ENCODE measurements around the gene ROMO1. TPM values are rescaled to one million over a fixed set of nuclear protein-coding genes. Genes with fewer than 3 reads are reported as not detected.
"Not testable (repeated sequence)": the region's sequence is repeated elsewhere in the genome, so short reads cannot be mapped to it uniquely, and the experiment has no call there.

ROMO1 gene
- total and polyA plus RNA-seq, 2 experiments from 2014 or later: 285 to 634 TPM

GRCh38 chr20:35711588-35712209, 12.5 kb downstream of the ROMO1 start:
- Histone ChIP-seq H3K4me3 (no peak overlapping the region), H3K79me2 (peaks cover 93% of the 10 kb centered on the region), H3K9me2 (replicated peaks; ENCODE audit: insufficient read depth) (no peaks in the 10 kb centered on the region), H3K4me2 (no peak overlapping the region), H3K27me3 (no peaks in the 10 kb centered on the region), H4K20me1 (ENCODE audit: insufficient read depth, poor library complexity, severe bottlenecking) (peaks cover 99% of the 10 kb centered on the region), H3K36me3 (replicated peaks; ENCODE audit: insufficient read depth, low read depth) (peaks cover 3% of the 10 kb centered on the region), H3K27ac (no peak overlapping the region), H3K4me1 (ENCODE audit: insufficient read depth) (no peaks in the 10 kb centered on the region), H2AFZ (no peak overlapping the region), H3K9me3 (ENCODE audit: low read depth) (no peaks in the 10 kb centered on the region)
- 94% methylated on average over 6 of the region's 6 CpGs for WGBS (ENCODE audit: low lambda C conversion rate, missing lambda C conversion rate)
- TF ChIP-seq CTCF (IDR thresholded peaks at IDR 0.05; ENCODE audit: poor library complexity) (no peak), EZH2phosphoT487 (IDR thresholded peaks at IDR 0.05; ENCODE audit: low read depth, severe bottlenecking, unreplicated experiment) (no peak), EZH2 (IDR thresholded peaks at IDR 0.05; ENCODE audit: borderline replicate concordance) (no peak)
- DNase-seq (ENCODE audit: low spot score): no peak

- not testable (repeated sequence) for H3K4me3 ChIP-seq; H3K9me3 ChIP-seq (ENCODE audit: low read depth); H3K4me1 ChIP-seq (ENCODE audit: insufficient read depth); H3K27ac ChIP-seq; H2AFZ ChIP-seq; H3K36me3 ChIP-seq (replicated peaks; ENCODE audit: insufficient read depth, low read depth); H3K4me2 ChIP-seq; H3K9me2 ChIP-seq (replicated peaks; ENCODE audit: insufficient read depth); DNase-seq (ENCODE audit: low spot score); H3K27me3 ChIP-seq
- 95% methylated on average over 9 of the region's 9 CpGs for WGBS (ENCODE audit: low lambda C conversion rate, missing lambda C conversion rate)
- Histone ChIP-seq H3K79me2 (peaks cover 96% of the 10 kb centered on the region), H4K20me1 (ENCODE audit: insufficient read depth, poor library complexity, severe bottlenecking) (peaks cover 99% of the 10 kb centered on the region)
Observed at GRCh38 chr20:35713120-35713519, 13.9 kb downstream of the ROMO1 start.

- no peak overlapping the region for H3K27ac ChIP-seq
- WGBS (ENCODE audit: low lambda C conversion rate, missing lambda C conversion rate): 90% methylated on average over 4 of the region's 4 CpGs
Observed at GRCh38 chr20:35714127-35714526, 14.9 kb downstream of the ROMO1 start.

DNA sequence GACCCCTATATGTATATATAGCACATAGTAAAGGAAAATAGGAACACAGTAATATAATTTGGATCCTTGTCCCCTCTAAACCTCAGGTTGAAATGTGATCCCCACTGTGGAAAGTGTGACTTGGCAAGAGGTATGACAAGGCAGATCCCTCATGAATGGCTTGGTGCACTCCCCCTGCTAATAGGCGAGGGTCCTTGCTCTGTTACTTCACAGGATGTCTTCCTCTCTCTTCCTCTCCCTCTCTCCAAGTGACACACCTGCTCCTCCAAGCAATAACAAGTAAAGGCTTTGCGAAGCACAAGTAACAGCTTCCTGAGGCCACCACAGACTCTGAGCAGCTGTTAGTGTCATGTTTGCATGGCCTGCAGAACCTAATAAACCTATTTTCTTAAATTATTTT, 16.4 kb downstream of the ROMO1 start:
- Histone ChIP-seq H3K79me2 (peaks cover 96% of the 10 kb centered on the region), H3K36me3 (replicated peaks; ENCODE audit: insufficient read depth, low read depth) (peaks cover 4% of the 10 kb centered on the region)

More at GRCh38 chr20:35714127-35714526, 14.9 kb downstream of the ROMO1 start:
- TF ChIP-seq EZH2phosphoT487 (IDR thresholded peaks at IDR 0.05; ENCODE audit: low read depth, severe bottlenecking, unreplicated experiment) (no peak), CTCF (IDR thresholded peaks at IDR 0.05; ENCODE audit: poor library complexity) (no peak)
- Histone ChIP-seq H3K36me3 (replicated peaks; ENCODE audit: insufficient read depth, low read depth) (no peaks in the 10 kb centered on the region), H3K79me2 (peaks cover 96% of the 10 kb centered on the region), H3K4me3 (no peak overlapping the region), H2AFZ (no peak overlapping the region), H3K27me3 (no peaks in the 10 kb centered on the region), H3K4me1 (ENCODE audit: insufficient read depth) (no peaks in the 10 kb centered on the region), H4K20me1 (ENCODE audit: insufficient read depth, poor library complexity, severe bottlenecking) (peaks cover 100% of the 10 kb centered on the region), H3K9me2 (replicated peaks; ENCODE audit: insufficient read depth) (no peaks in the 10 kb centered on the region), H3K9me3 (ENCODE audit: low read depth) (no peaks in the 10 kb centered on the region), H3K4me2 (no peak overlapping the region)
- no peak for DNase-seq (ENCODE audit: low spot score)

More for the DNA sequence above, 16.4 kb downstream of the ROMO1 start:
- Histone ChIP-seq H3K4me3 (no peak overlapping the region), H3K9me3 (ENCODE audit: low read depth) (no peaks in the 10 kb centered on the region), H3K4me2 (no peak overlapping the region), H3K4me1 (ENCODE audit: insufficient read depth) (no peaks in the 10 kb centered on the region), H3K27ac (no peak overlapping the region), H3K27me3 (no peaks in the 10 kb centered on the region), H4K20me1 (ENCODE audit: insufficient read depth, poor library complexity, severe bottlenecking) (peaks cover 100% of the 10 kb centered on the region), H2AFZ (no peak overlapping the region), H3K9me2 (replicated peaks; ENCODE audit: insufficient read depth) (no peaks in the 10 kb centered on the region)
- no peak for TF ChIP-seq EZH2phosphoT487 (IDR thresholded peaks at IDR 0.05; ENCODE audit: low read depth, severe bottlenecking, unreplicated experiment)
- TF ChIP-seq CTCF (IDR thresholded peaks at IDR 0.05; ENCODE audit: poor library complexity): no peak
- DNase-seq (ENCODE audit: low spot score): no peak
- WGBS (ENCODE audit: low lambda C conversion rate, missing lambda C conversion rate): 97% methylated on average over 2 of the region's 2 CpGs
